HEK293 (cell line): Measurements from ENCODE around the gene PTPRCAP.
"Not testable (repeated sequence)": the region's sequence is repeated elsewhere in the genome, so short reads cannot be mapped to it uniquely, and the experiment has no call there.

Source experiments
- CTCF ChIA-PET: fragments of 350-600 bp; formaldehyde crosslinking; extraction: SDS; loops from one replicate; lab custom pipeline; 2021; ENCODE audit warnings: antibody characterized with exemption; lab: Yijun Ruan, JAX
- POLR2A ChIA-PET: fragments of 300-600 bp; formaldehyde crosslinking; extraction: SDS; loops from one replicate; lab custom pipeline; 2020; ENCODE audit warnings: antibody characterized with exemption, inconsistent platforms; lab: Yijun Ruan, JAX
- H3K27ac ChIP-seq: fragments of 200-500 bp; sonication (Bioruptor generic); 2 replicates; pipeline ENCODE4 v1.5.1; 2014; ENCODE audit warnings: low read depth, low read length, control low read depth, inconsistent platforms; ENCODE audit errors: extremely low read depth
- H3K36me3 ChIP-seq, 2 experiments: fragments of 200-500 bp in 1 of 2; sonication (Bioruptor generic) in 1 of 2; 1 replicate in 1 of 2; 2 replicates in 1 of 2; pipeline ENCODE4 v1.5.1; 2014 to 2017; ENCODE audit warnings: inconsistent platforms in 2 of 2, low read length in 2 of 2; ENCODE audit not compliant: control insufficient read depth in 2 of 2, insufficient read depth in 1 of 2
- H3K4me1 ChIP-seq: fragments of 200-500 bp; sonication (Bioruptor generic); 2 replicates; pipeline ENCODE4 v1.5.1; 2014; ENCODE audit warnings: mild to moderate bottlenecking, low read length, inconsistent platforms; ENCODE audit not compliant: control insufficient read depth, insufficient read depth
- H3K4me3 ChIP-seq: 2 replicates; pipeline ENCODE4 v1.5.1; 2011; ENCODE audit warnings: low read depth, mild to moderate bottlenecking, control low read depth, low read length, moderate library complexity
- H3K9me3 ChIP-seq: fragments of 200-500 bp; sonication (Bioruptor generic); 2 replicates; pipeline ENCODE4 v1.5.1; 2014; ENCODE audit warnings: low read depth, low read length, inconsistent platforms; ENCODE audit not compliant: control insufficient read depth, insufficient read depth
- AEBP2 ChIP-seq: fragments of 450-650 bp; formaldehyde crosslinking; IDR thresholded peaks from 2 replicates; pipeline ENCODE4 v1.5.1; 2016; ENCODE audit warnings: missing biosample characterization, missing genetic modification characterization, borderline replicate concordance
- ZFHX2 ChIP-seq: fragments of 450-650 bp; formaldehyde crosslinking; conservative IDR thresholded peaks from 2 replicates; pipeline ENCODE4 v1.5.1; 2016; ENCODE audit warnings: missing biosample characterization, missing genetic modification characterization
- ZNF184 ChIP-seq: fragments of 450-650 bp; IDR thresholded peaks from 2 replicates; pipeline ENCODE4 v1.5.1; 2018; ENCODE audit warnings: missing biosample characterization, mild to moderate bottlenecking, missing genetic modification characterization
- ZNF274 ChIP-seq, 2 experiments: fragments of 200-500 bp in 1 of 2; fragments of 450-650 bp in 1 of 2; sonication (Bioruptor generic) in 1 of 2; formaldehyde crosslinking in 1 of 2; IDR thresholded peaks; 2 replicates each; pipeline versions ENCODE4 v1.5.1 to v1.6.1; 2014 to 2016; ENCODE audit warnings: borderline replicate concordance in 1 of 2, inconsistent platforms in 1 of 2, low read length in 1 of 2, missing biosample characterization in 1 of 2, missing genetic modification characterization in 1 of 2
- ZNF302 ChIP-seq: fragments of 450-650 bp; formaldehyde crosslinking; IDR thresholded peaks from 2 replicates; pipeline ENCODE4 v1.5.1; 2016; ENCODE audit warnings: missing biosample characterization, missing genetic modification characterization, low read depth
- ZNF560 ChIP-seq: fragments of 450-650 bp; formaldehyde crosslinking; IDR thresholded peaks from 2 replicates; pipeline ENCODE4 v1.5.1; 2017; ENCODE audit warnings: missing biosample characterization, missing genetic modification characterization, borderline replicate concordance
- ZNF629 ChIP-seq: fragments of 450-650 bp; formaldehyde crosslinking; IDR thresholded peaks from 2 replicates; pipeline ENCODE4 v1.5.1; 2017; ENCODE audit warnings: missing biosample characterization, missing genetic modification characterization
- ZNF658 ChIP-seq: fragments of 450-650 bp; formaldehyde crosslinking; IDR thresholded peaks from 2 replicates; pipeline ENCODE4; 2016; ENCODE audit warnings: missing biosample characterization, missing genetic modification characterization
- ZNF704 ChIP-seq: fragments of 450-650 bp; formaldehyde crosslinking; IDR thresholded peaks from 2 replicates; pipeline ENCODE4 v1.5.1; 2016; ENCODE audit warnings: missing biosample characterization, missing genetic modification characterization
- ZNF792 ChIP-seq: fragments of 450-650 bp; formaldehyde crosslinking; IDR thresholded peaks from 2 replicates; pipeline ENCODE4 v1.5.1; 2016; ENCODE audit warnings: missing biosample characterization, missing genetic modification characterization
- TF ChIP-seq, protein P1 (sequence below): fragments of 450-650 bp; formaldehyde crosslinking; IDR thresholded peaks from 2 replicates; pipeline ENCODE4 v1.5.1; 2016; ENCODE audit warnings: missing biosample characterization, missing genetic modification characterization
- TF ChIP-seq, protein P2 (sequence below): fragments of 450-650 bp; formaldehyde crosslinking; IDR thresholded peaks from 2 replicates; pipeline ENCODE4 v1.5.1; 2017; ENCODE audit warnings: missing biosample characterization, mild to moderate bottlenecking, missing genetic modification characterization, moderate library complexity
- TF ChIP-seq, protein P3 (sequence below): fragments of 450-650 bp; formaldehyde crosslinking; IDR thresholded peaks from 2 replicates; pipeline ENCODE4 v1.5.1; 2016; ENCODE audit warnings: missing biosample characterization, missing genetic modification characterization

Gene PTPRCAP

GRCh38 chr11:67428052-67429001 lies 9.2 kb downstream of the PTPRCAP start, which contains the start of gene RPS6KB2 (continued):
- TF ChIP-seq ZNF302 (tag by site-specific recombination) (no peak), ZNF560 (tag by site-specific recombination) (no peak), ZNF658 (tag by site-specific recombination) (no peak), ZNF274 (IDR thresholded peaks at IDR 0.05; ENCODE audit: low read length) (no peak), ZNF274 (tag by site-specific recombination; IDR thresholded peaks at IDR 0.05; ENCODE audit: borderline replicate concordance) (no peak), ZNF184 (tag by site-specific recombination) (no peak), ZNF704 (tag by site-specific recombination) (no peak), ZNF792 (no peak), ZNF629 (tag by site-specific recombination) (peak; percentile 90), AEBP2 (tag by site-specific recombination) (no peak)
- TF ChIP-seq, protein P1, sequence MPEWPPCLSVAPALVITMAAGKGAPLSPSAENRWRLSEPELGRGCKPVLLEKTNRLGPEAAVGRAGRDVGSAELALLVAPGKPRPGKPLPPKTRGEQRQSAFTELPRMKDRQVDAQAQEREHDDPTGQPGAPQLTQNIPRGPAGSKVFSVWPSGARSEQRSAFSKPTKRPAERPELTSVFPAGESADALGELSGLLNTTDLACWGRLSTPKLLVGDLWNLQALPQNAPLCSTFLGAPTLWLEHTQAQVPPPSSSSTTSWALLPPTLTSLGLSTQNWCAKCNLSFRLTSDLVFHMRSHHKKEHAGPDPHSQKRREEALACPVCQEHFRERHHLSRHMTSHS (tag by site-specific recombination) = no peak
- TF ChIP-seq, protein P2, sequence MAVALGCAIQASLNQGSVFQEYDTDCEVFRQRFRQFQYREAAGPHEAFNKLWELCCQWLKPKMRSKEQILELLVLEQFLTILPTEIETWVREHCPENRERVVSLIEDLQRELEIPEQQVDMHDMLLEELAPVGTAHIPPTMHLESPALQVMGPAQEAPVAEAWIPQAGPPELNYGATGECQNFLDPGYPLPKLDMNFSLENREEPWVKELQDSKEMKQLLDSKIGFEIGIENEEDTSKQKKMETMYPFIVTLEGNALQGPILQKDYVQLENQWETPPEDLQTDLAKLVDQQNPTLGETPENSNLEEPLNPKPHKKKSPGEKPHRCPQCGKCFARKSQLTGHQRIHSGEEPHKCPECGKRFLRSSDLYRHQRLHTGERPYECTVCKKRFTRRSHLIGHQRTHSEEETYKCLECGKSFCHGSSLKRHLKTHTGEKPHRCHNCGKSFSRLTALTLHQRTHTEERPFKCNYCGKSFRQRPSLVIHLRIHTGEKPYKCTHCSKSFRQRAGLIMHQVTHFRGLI = no peak
- TF ChIP-seq, protein P3, sequence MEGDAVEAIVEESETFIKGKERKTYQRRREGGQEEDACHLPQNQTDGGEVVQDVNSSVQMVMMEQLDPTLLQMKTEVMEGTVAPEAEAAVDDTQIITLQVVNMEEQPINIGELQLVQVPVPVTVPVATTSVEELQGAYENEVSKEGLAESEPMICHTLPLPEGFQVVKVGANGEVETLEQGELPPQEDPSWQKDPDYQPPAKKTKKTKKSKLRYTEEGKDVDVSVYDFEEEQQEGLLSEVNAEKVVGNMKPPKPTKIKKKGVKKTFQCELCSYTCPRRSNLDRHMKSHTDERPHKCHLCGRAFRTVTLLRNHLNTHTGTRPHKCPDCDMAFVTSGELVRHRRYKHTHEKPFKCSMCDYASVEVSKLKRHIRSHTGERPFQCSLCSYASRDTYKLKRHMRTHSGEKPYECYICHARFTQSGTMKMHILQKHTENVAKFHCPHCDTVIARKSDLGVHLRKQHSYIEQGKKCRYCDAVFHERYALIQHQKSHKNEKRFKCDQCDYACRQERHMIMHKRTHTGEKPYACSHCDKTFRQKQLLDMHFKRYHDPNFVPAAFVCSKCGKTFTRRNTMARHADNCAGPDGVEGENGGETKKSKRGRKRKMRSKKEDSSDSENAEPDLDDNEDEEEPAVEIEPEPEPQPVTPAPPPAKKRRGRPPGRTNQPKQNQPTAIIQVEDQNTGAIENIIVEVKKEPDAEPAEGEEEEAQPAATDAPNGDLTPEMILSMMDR (tag by site-specific recombination) = no peak

- H3K4me3 ChIP-seq = peak overlapping the region; percentile 81; the same call in 1 of the 2 replicates
- CTCF ChIA-PET, H3K4me1 ChIP-seq, H3K9me3 ChIP-seq, H3K27ac ChIP-seq: not testable (repeated sequence)
- TF ChIP-seq ZFHX2 (tag by site-specific recombination) = 0 out of 2 replicates have a peak, but pooled peaks have one; percentile 12
- peaks cover 5 to 30% of the 10 kb centered on the region in 2 experiments; a peak in 2 of 3 replicates for H3K36me3 ChIP-seq
- POLR2A ChIA-PET = interaction anchor here (3.2 kb wide), 1 partner anchor 26 kb away, joined by 16 read pairs; the partner anchor contains the start of gene PPP1CA
These were observed 10.1 kb downstream of the PTPRCAP start for GRCh38 chr11:67427364-67427859.
